Mesenchymal stem cell (in vitro differentiated cells and primary cell): ENCODE measurements around the gene BICRA.

ENCODE experiments used
- DNase-seq: peaks from one replicate; pipeline ENCODE4 v3.0.0-alpha.2; 2013
- H2AFZ ChIP-seq: one replicate; pipeline ENCODE4 v1.6.1; 2013; ENCODE audit warnings: low read depth, mild to moderate bottlenecking, control low read depth, inconsistent platforms, low read length, moderate library complexity
- H2AK5ac ChIP-seq: 2 replicates; pipeline ENCODE4 v1.6.1; 2013; ENCODE audit warnings: low read length, moderate library complexity, mild to moderate bottlenecking, inconsistent platforms; ENCODE audit not compliant: severe bottlenecking
- H2BK120ac ChIP-seq: one replicate; pipeline ENCODE4 v1.6.1; 2013; ENCODE audit warnings: low read depth, mild to moderate bottlenecking, inconsistent platforms, low read length, moderate library complexity
- H2BK12ac ChIP-seq, 2 experiments: one replicate each; pipeline ENCODE4 v1.6.1; 2013; ENCODE audit warnings: inconsistent platforms in 2 of 2, low read length in 2 of 2, mild to moderate bottlenecking in 2 of 2, moderate library complexity in 2 of 2, control low read depth in 1 of 2
- H2BK15ac ChIP-seq: one replicate; pipeline ENCODE4 v1.6.1; 2013; ENCODE audit warnings: mild to moderate bottlenecking, low read depth, inconsistent platforms; ENCODE audit not compliant: poor library complexity, severe bottlenecking
- H2BK5ac ChIP-seq: 2 replicates; pipeline ENCODE4 v1.6.1; 2013; ENCODE audit warnings: low read depth, mild to moderate bottlenecking, low read length, control low read depth, inconsistent platforms; ENCODE audit not compliant: poor library complexity, severe bottlenecking
- H3K14ac ChIP-seq, 2 experiments: one replicate each; pipeline ENCODE4 v1.6.1; 2013; ENCODE audit warnings: inconsistent platforms in 2 of 2, low read length in 2 of 2, control low read depth in 1 of 2, mild to moderate bottlenecking in 1 of 2, moderate library complexity in 1 of 2
- H3K18ac ChIP-seq, 2 experiments: one replicate each; pipeline ENCODE4 v1.6.1; 2013; ENCODE audit warnings: inconsistent platforms in 2 of 2, low read length in 2 of 2, control low read depth in 1 of 2, low read depth in 1 of 2, mild to moderate bottlenecking in 1 of 2
- H3K23ac ChIP-seq, 2 experiments: one replicate each; pipeline ENCODE4 v1.6.1; 2013; ENCODE audit warnings: inconsistent platforms in 2 of 2, low read length in 2 of 2, mild to moderate bottlenecking in 2 of 2, moderate library complexity in 2 of 2, control low read depth in 1 of 2
- H3K27ac ChIP-seq: 2 replicates; pipeline ENCODE4 v1.5.1; 2013; ENCODE audit warnings: mild to moderate bottlenecking, moderate library complexity, low read length, control low read depth, inconsistent platforms; ENCODE audit not compliant: poor library complexity, severe bottlenecking
- H3K27me3 ChIP-seq, 2 experiments: 2 replicates each; pipeline versions ENCODE4 v1.6.1 to v1.7.0; 2013; ENCODE audit warnings: low read length in 2 of 2, mild to moderate bottlenecking in 2 of 2, moderate library complexity in 2 of 2, control low read depth in 1 of 2, inconsistent platforms in 1 of 2; ENCODE audit not compliant: control insufficient read depth in 1 of 2, insufficient read depth in 1 of 2
- H3K36me3 ChIP-seq, 2 experiments: 2 replicates each; pipeline versions ENCODE4 v1.6.1 to v1.7.0; 2013; ENCODE audit warnings: low read length in 2 of 2, control low read depth in 1 of 2, inconsistent platforms in 1 of 2, low read depth in 1 of 2, mild to moderate bottlenecking in 1 of 2; ENCODE audit not compliant: insufficient read depth in 2 of 2, control insufficient read depth in 1 of 2
- H3K4ac ChIP-seq, 2 experiments: one replicate each; pipeline ENCODE4 v1.6.1; 2013; ENCODE audit warnings: inconsistent platforms in 2 of 2, low read length in 2 of 2, mild to moderate bottlenecking in 2 of 2, moderate library complexity in 2 of 2, control low read depth in 1 of 2, low read depth in 1 of 2
- H3K4me1 ChIP-seq: 2 replicates; pipeline ENCODE4 v1.6.1; 2013; ENCODE audit warnings: low read depth, low read length, control low read depth; ENCODE audit not compliant: control insufficient read depth, insufficient read depth
- H3K4me2 ChIP-seq: 2 replicates; pipeline ENCODE4 v1.6.1; 2013; ENCODE audit warnings: low read length, mild to moderate bottlenecking, inconsistent platforms; ENCODE audit not compliant: poor library complexity, severe bottlenecking
- H3K4me3 ChIP-seq, 2 experiments: 2 replicates each; pipeline versions ENCODE4 v1.5.1 to v1.7.0; 2013; ENCODE audit warnings: low read length in 2 of 2, mild to moderate bottlenecking in 2 of 2, control low read depth in 1 of 2, low read depth in 1 of 2; ENCODE audit not compliant: insufficient read depth in 1 of 2
- H3K79me1 ChIP-seq: replicated peaks from 2 replicates; pipeline ENCODE4 v1.6.1; 2013; ENCODE audit warnings: mild to moderate bottlenecking, control low read depth, low read length, inconsistent platforms; ENCODE audit not compliant: poor library complexity, severe bottlenecking
- H3K9ac ChIP-seq: 2 replicates; pipeline ENCODE4 v1.7.0; 2013; ENCODE audit warnings: mild to moderate bottlenecking, low read length, moderate library complexity
- H3K9me3 ChIP-seq: 2 replicates; pipeline ENCODE4 v1.7.0; 2013; ENCODE audit warnings: mild to moderate bottlenecking, low read length; ENCODE audit not compliant: control insufficient read depth
- H4K8ac ChIP-seq: one replicate; pipeline ENCODE4 v1.6.1; 2013; ENCODE audit warnings: inconsistent platforms, mild to moderate bottlenecking, low read length, moderate library complexity
- H4K91ac ChIP-seq: one replicate; pipeline ENCODE4 v1.6.1; 2013; ENCODE audit warnings: mild to moderate bottlenecking, low read length, inconsistent platforms
- WGBS: methylation state at CpG from one replicate; pipeline ENCODE4 v1.1.7; 2013; ENCODE audit warnings: mixed read lengths; 5-methylcytosine and 5-hydroxymethylcytosine counted together

The BICRA gene

DNA sequence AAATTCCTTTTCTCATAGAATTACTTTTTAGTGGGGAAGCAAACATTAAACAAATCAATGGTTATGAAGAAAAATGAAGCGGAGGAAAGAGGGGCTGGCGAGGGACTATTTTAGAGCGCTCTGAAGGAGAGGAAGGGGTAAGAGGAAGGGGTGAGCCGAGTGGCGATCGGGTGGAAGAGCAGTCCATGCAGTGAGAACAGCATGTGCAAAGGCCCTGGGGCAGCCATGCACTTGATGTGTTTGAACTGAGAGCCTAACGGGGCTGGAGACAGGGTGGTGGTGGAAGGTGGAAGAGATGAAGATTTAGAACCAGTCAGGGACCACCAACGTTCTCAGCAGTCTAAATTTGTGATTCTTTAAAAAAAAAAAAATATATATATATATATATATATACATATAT is 122.0 kb downstream of the BICRA start:
- Histone ChIP-seq H3K14ac (no peak overlapping the region), H3K9me3 (no peaks in the 10 kb centered on the region), H2BK120ac (no peak overlapping the region), H3K27ac (no peak overlapping the region), H3K27me3 (no peaks in the 10 kb centered on the region), H2AK5ac (no peak overlapping the region), H3K36me3 (peaks cover 55 to 73% of the 10 kb centered on the region in 2 experiments), H3K4me3 (no peak overlapping the region), H2BK15ac (no peak overlapping the region), H3K4me1 (peaks cover 18% of the 10 kb centered on the region), H3K4ac (no peak overlapping the region), H4K91ac (no peak overlapping the region), H3K9ac (no peak overlapping the region), H3K4me2 (no peak overlapping the region), H2BK5ac (no peak overlapping the region), H4K8ac (no peak overlapping the region), H3K23ac (no peak overlapping the region), H2AFZ (no peak overlapping the region), H2BK12ac (no peak overlapping the region), H3K18ac (no peak overlapping the region), H3K79me1 (peaks cover 27% of the 10 kb centered on the region)
- no peak for DNase-seq
- WGBS, result 97% methylated on average over 7 of the region's 8 CpGs

DNA sequence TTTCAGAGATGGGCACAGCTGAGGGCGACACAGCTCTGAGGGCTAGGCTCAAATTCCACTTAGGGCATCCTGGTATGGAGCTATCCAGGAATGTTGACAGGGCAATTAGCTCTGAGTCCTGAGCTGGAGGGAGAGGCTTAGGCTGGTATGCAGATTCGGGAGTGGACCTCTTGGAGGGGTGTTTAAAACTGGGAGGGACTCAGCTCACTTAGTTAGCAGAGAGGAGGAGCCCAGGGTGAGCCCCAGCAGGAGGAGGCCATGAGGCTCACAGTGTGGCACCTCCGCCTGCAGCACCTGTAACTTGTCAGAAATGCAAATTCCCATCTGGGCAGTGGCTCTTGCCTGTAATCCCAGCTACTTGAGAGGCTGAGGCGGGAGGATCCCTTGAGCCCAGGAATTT is 126.2 kb downstream of the BICRA start:
- H3K14ac ChIP-seq, result no peak overlapping the region
- 87% methylated on average over 4 of the region's 4 CpGs for WGBS

GRCh38 chr19:47740866-47741519 is 132.1 kb downstream of the BICRA start:
- WGBS, result 96% methylated on average over 48 of the region's 48 CpGs
- no peak overlapping the region for H3K18ac ChIP-seq
- peak overlapping the region in 1 of 2 experiments; percentile 16 for H3K4ac ChIP-seq
- H2BK120ac ChIP-seq, result no peak overlapping the region
- peaks cover 22% of the 10 kb centered on the region for H3K79me1 ChIP-seq
- no peak for DNase-seq
- H2BK15ac ChIP-seq, result no peak overlapping the region
- H3K4me1 ChIP-seq, result peaks cover 23% of the 10 kb centered on the region
- H3K27ac ChIP-seq, result no peak overlapping the region
- no peaks in the 10 kb centered on the region for H3K27me3 ChIP-seq
- no peak overlapping the region for H2BK5ac ChIP-seq
- no peak overlapping the region for H3K14ac ChIP-seq
- H3K9me3 ChIP-seq, result no peaks in the 10 kb centered on the region
- H3K23ac ChIP-seq, result no peak overlapping the region
- no peak overlapping the region for H2AK5ac ChIP-seq
- peak overlapping the region; percentile 49 for H4K91ac ChIP-seq
- H2AFZ ChIP-seq, result no peak overlapping the region
- peaks cover 50 to 61% of the 10 kb centered on the region in 2 experiments for H3K36me3 ChIP-seq
- H3K4me2 ChIP-seq, result no peak overlapping the region
- H3K9ac ChIP-seq, result no peak overlapping the region
- H3K4me3 ChIP-seq, result no peak overlapping the region
- no peak overlapping the region for H2BK12ac ChIP-seq
- no peak overlapping the region for H4K8ac ChIP-seq

More for the DNA sequence above, 126.2 kb downstream of the BICRA start:
- no peak overlapping the region for H2BK120ac ChIP-seq
- H3K23ac ChIP-seq, result no peak overlapping the region
- no peak overlapping the region for H2AK5ac ChIP-seq
- no peak overlapping the region for H3K27ac ChIP-seq
- peaks cover 38% of the 10 kb centered on the region for H3K79me1 ChIP-seq
- H2BK5ac ChIP-seq, result no peak overlapping the region
- no peak overlapping the region for H3K4ac ChIP-seq
- H2BK12ac ChIP-seq, result no peak overlapping the region
- no peak overlapping the region for H2BK15ac ChIP-seq
- H3K27me3 ChIP-seq, result no peaks in the 10 kb centered on the region
- no peak overlapping the region for H3K4me2 ChIP-seq
- no peak overlapping the region for H4K91ac ChIP-seq
- H3K36me3 ChIP-seq, result peaks cover 74 to 77% of the 10 kb centered on the region in 2 experiments
- no peak overlapping the region for H3K18ac ChIP-seq
- peaks cover 2% of the 10 kb centered on the region for H3K4me1 ChIP-seq
- H4K8ac ChIP-seq, result no peak overlapping the region
- H3K9ac ChIP-seq, result no peak overlapping the region
- no peak overlapping the region for H2AFZ ChIP-seq
- no peaks in the 10 kb centered on the region for H3K9me3 ChIP-seq
- DNase-seq, result no peak
- H3K4me3 ChIP-seq, result no peak overlapping the region

- H3K27me3 ChIP-seq, result no peaks in the 10 kb centered on the region
- H3K18ac ChIP-seq, result peak overlapping the region in 1 of 2 experiments; percentile 50
- H3K79me1 ChIP-seq, result peaks cover 17% of the 10 kb centered on the region
- H2AK5ac ChIP-seq, result peak overlapping the region; percentile 74
- H3K4me3 ChIP-seq, result no peak overlapping the region
- no peak overlapping the region for H3K4ac ChIP-seq
- no peaks in the 10 kb centered on the region for H3K9me3 ChIP-seq
- H2BK15ac ChIP-seq, result no peak overlapping the region
- H3K27ac ChIP-seq, result no peak overlapping the region
- no peak overlapping the region for H3K4me2 ChIP-seq
- no peak overlapping the region for H4K91ac ChIP-seq
- no peak overlapping the region for H3K14ac ChIP-seq
- peaks cover 44 to 56% of the 10 kb centered on the region in 2 experiments for H3K36me3 ChIP-seq
- DNase-seq, result no peak
- H3K4me1 ChIP-seq, result peaks cover 26% of the 10 kb centered on the region
- no peak overlapping the region for H3K23ac ChIP-seq
- H2BK12ac ChIP-seq, result peak overlapping the region in 1 of 2 experiments; percentile 3
- H4K8ac ChIP-seq, result no peak overlapping the region
- no peak overlapping the region for H2BK120ac ChIP-seq
- 92% methylated on average over 15 of the region's 15 CpGs for WGBS
- no peak overlapping the region for H2BK5ac ChIP-seq
- H3K9ac ChIP-seq, result no peak overlapping the region
- H2AFZ ChIP-seq, result no peak overlapping the region
Observed at GRCh38 chr19:47741544-47742140, 132.7 kb downstream of the BICRA start.
